Omental fat pad (tissue), 4 donors: ENCODE measurements around the gene PDGFD. TPM values are rescaled to one million over a fixed set of nuclear protein-coding genes. Genes with fewer than 3 reads are reported as not detected.

Experiments used
- ATAC-seq: fragments of 150-250 bp; one replicate; pipeline ENCODE4 v1.9.1; 2016; ENCODE audit warnings: mild to moderate bottlenecking, moderate library complexity; ENCODE audit not compliant: low FRiP score
- DNase-seq: peaks from one replicate; pipeline ENCODE4 v3.0.0-alpha.2; 2019; ENCODE audit warnings: low spot score
- CTCF ChIP-seq, 3 donors: fragments of 450-650 bp; IDR thresholded peaks; one replicate each; pipeline ENCODE4 v1.5.1; 2016 to 2017; ENCODE audit warnings: antibody characterized with exemption in 3 of 3, mild to moderate bottlenecking in 3 of 3, moderate library complexity in 2 of 3
- total RNA-seq, 4 donors: library from RNA; depleted of rRNA; stranded (reverse); fragments of >200 nt; gene quantifications; one replicate each; pipeline ENCODE4 v1.1.0, GENCODE V29; 2016

The PDGFD gene
- total RNA-seq, 4 donors from 2014 or later: 11.3 to 63.1 (median 38.9) TPM

- DNase-seq (no peak), ATAC-seq (no peak)
- TF ChIP-seq CTCF (IDR thresholded peaks at IDR 0.05): no peak
Measured at GRCh38 chr11:103928040-103928801, 235.7 kb downstream of the PDGFD start.

GRCh38 chr11:103927535-103927934, 236.4 kb downstream of the PDGFD start:
- ATAC-seq: no peak
- DNase-seq: no peak
- no peak for TF ChIP-seq CTCF (IDR thresholded peaks at IDR 0.05)

- ATAC-seq: no peak
- no peak for DNase-seq
- TF ChIP-seq CTCF (IDR thresholded peaks at IDR 0.05): no peak
Measured at GRCh38 chr11:103926990-103927389, 237.0 kb downstream of the PDGFD start.

GRCh38 chr11:103924166-103925013, 239.6 kb downstream of the PDGFD start:
- DNase-seq: no peak
- no peak for TF ChIP-seq CTCF (IDR thresholded peaks at IDR 0.05)
- ATAC-seq: no peak

- DNase-seq (no peak), ATAC-seq (no peak)
- no peak for TF ChIP-seq CTCF (IDR thresholded peaks at IDR 0.05)
Measured at GRCh38 chr11:103923451-103923931, 240.5 kb downstream of the PDGFD start.

GRCh38 chr11:103920933-103921332, 243.0 kb downstream of the PDGFD start:
- no peak for TF ChIP-seq CTCF (IDR thresholded peaks at IDR 0.05)
- ATAC-seq (no peak), DNase-seq (no peak)
